ENCODE data around the gene AGAP1. TPM values are rescaled to one million over a fixed set of nuclear protein-coding genes. Genes with fewer than 3 reads are reported as not detected.
A peak's percentile ranks its signal among the peaks of the same experiment; 100 is the strongest.

The AGAP1 gene
- total RNA-seq, 2 donors from 2014 or later = 28.9 to 33.3 TPM

- no peak for DNase-seq (ENCODE audit: low spot score)
- intact Hi-C loops (cut with DNase I) = no loop called here
Measured at GRCh38 chr2:235539773-235540172, 45.9 kb downstream of the AGAP1 start.

GRCh38 chr2:235541016-235541415, 47.2 kb downstream of the AGAP1 start:
- DNase-seq (ENCODE audit: low spot score) = no peak
- intact Hi-C loops (cut with DNase I) = loop anchor here in 1 of 2 donors (1.0 kb wide), 1 partner anchor 19 kb away; no protein-coding TSS in a partner anchor

- intact Hi-C loops (cut with DNase I) = loop anchor here in 1 of 2 donors (1.0 kb wide), 1 partner anchor 20 kb away; no protein-coding TSS in a partner anchor
- no peak for DNase-seq (ENCODE audit: low spot score)
Measured at GRCh38 chr2:235541838-235542549, 48.2 kb downstream of the AGAP1 start.

- intact Hi-C loops (cut with DNase I) = no loop called here
- peak; percentile 53 for DNase-seq (ENCODE audit: low spot score)
Measured at GRCh38 chr2:235542733-235543127, 48.9 kb downstream of the AGAP1 start.

GRCh38 chr2:235543128-235543750, 49.4 kb downstream of the AGAP1 start:
- intact Hi-C loops (cut with DNase I) = no loop called here
- peak; percentile 51 for DNase-seq (ENCODE audit: low spot score)

- peak; percentile 52 for DNase-seq (ENCODE audit: low spot score)
- intact Hi-C loops (cut with DNase I) = no loop called here
Measured at GRCh38 chr2:235543851-235544688, 50.2 kb downstream of the AGAP1 start.

GRCh38 chr2:235544689-235544969, 50.8 kb downstream of the AGAP1 start:
- intact Hi-C loops (cut with DNase I) = no loop called here

GRCh38 chr2:235545339-235546150, 51.7 kb downstream of the AGAP1 start:
- DNase-seq (ENCODE audit: low spot score) = peak; percentile 55
- intact Hi-C loops (cut with DNase I) = no loop called here

More at GRCh38 chr2:235544689-235544969, 50.8 kb downstream of the AGAP1 start:
- DNase-seq (ENCODE audit: low spot score) = no peak

GRCh38 chr2:235546151-235546435, 52.2 kb downstream of the AGAP1 start:
- peak; percentile 23 for DNase-seq (ENCODE audit: low spot score)
- intact Hi-C loops (cut with DNase I) = no loop called here

GRCh38 chr2:235546436-235546835, 52.6 kb downstream of the AGAP1 start:
- DNase-seq (ENCODE audit: low spot score) = peak; percentile 31
- intact Hi-C loops (cut with DNase I) = no loop called here

GRCh38 chr2:235549735-235550377, 56.0 kb downstream of the AGAP1 start:
- intact Hi-C loops (cut with DNase I) = no loop called here
- peak; percentile 62 for DNase-seq (ENCODE audit: low spot score)

GRCh38 chr2:235550378-235550760, 56.5 kb downstream of the AGAP1 start:
- no peak for DNase-seq (ENCODE audit: low spot score)
- intact Hi-C loops (cut with DNase I) = no loop called here

- DNase-seq (ENCODE audit: low spot score) = no peak
- intact Hi-C loops (cut with DNase I) = no loop called here
Measured at GRCh38 chr2:235550946-235551345, 57.1 kb downstream of the AGAP1 start.

GRCh38 chr2:235551965-235552364, 58.1 kb downstream of the AGAP1 start:
- intact Hi-C loops (cut with DNase I) = no loop called here
- no peak for DNase-seq (ENCODE audit: low spot score)

GRCh38 chr2:235552671-235553070, 58.8 kb downstream of the AGAP1 start:
- intact Hi-C loops (cut with DNase I) = no loop called here
- no peak for DNase-seq (ENCODE audit: low spot score)

- no peak for DNase-seq (ENCODE audit: low spot score)
- intact Hi-C loops (cut with DNase I) = no loop called here
Measured at GRCh38 chr2:235553291-235553690, 59.4 kb downstream of the AGAP1 start.

GRCh38 chr2:235553696-235554100, 59.9 kb downstream of the AGAP1 start:
- intact Hi-C loops (cut with DNase I) = no loop called here
- DNase-seq (ENCODE audit: low spot score) = no peak

GRCh38 chr2:235554385-235554784, 60.5 kb downstream of the AGAP1 start:
- DNase-seq (ENCODE audit: low spot score) = no peak
- intact Hi-C loops (cut with DNase I) = no loop called here

- no peak for DNase-seq (ENCODE audit: low spot score)
- intact Hi-C loops (cut with DNase I) = no loop called here
Measured at GRCh38 chr2:235554936-235555335, 61.1 kb downstream of the AGAP1 start.
